Iris pigment epithelial cell (primary cell): ENCODE measurements around the gene CHD2.
A peak's percentile ranks its signal among the peaks of the same experiment; 100 is the strongest.

Experiments used
- DNase-seq: peaks from one replicate; pipeline ENCODE4 v3.0.0-alpha.2; 2011; ENCODE audit warnings: low read depth

Gene CHD2

GRCh38 chr15:92932946-92933649, 33.0 kb downstream of the CHD2 start:
- no peak for DNase-seq

- no peak for DNase-seq
Observed at GRCh38 chr15:92933831-92934230, 33.7 kb downstream of the CHD2 start.

GRCh38 chr15:92934716-92935115, 34.6 kb downstream of the CHD2 start:
- DNase-seq: no peak

- DNase-seq: no peak
Observed at GRCh38 chr15:92936138-92936537, 36.0 kb downstream of the CHD2 start.

GRCh38 chr15:92936693-92937092, 36.6 kb downstream of the CHD2 start:
- no peak for DNase-seq

GRCh38 chr15:92937901-92938300, 37.8 kb downstream of the CHD2 start:
- no peak for DNase-seq

- DNase-seq: no peak
Observed at GRCh38 chr15:92938387-92938786, 38.3 kb downstream of the CHD2 start.

GRCh38 chr15:92941668-92942067, 41.5 kb downstream of the CHD2 start:
- no peak for DNase-seq

GRCh38 chr15:92942706-92943105, 42.6 kb downstream of the CHD2 start:
- no peak for DNase-seq

- DNase-seq: no peak
Observed at GRCh38 chr15:92943581-92943980, 43.5 kb downstream of the CHD2 start.

GRCh38 chr15:92944946-92945521, 44.9 kb downstream of the CHD2 start:
- DNase-seq: no peak

- no peak for DNase-seq
Observed at GRCh38 chr15:92947071-92947730, 47.1 kb downstream of the CHD2 start.

GRCh38 chr15:92949604-92950249, 49.6 kb downstream of the CHD2 start:
- no peak for DNase-seq

GRCh38 chr15:92951800-92952457, 51.8 kb downstream of the CHD2 start:
- DNase-seq: no peak

- no peak for DNase-seq
Observed at GRCh38 chr15:92952458-92952850, 52.3 kb downstream of the CHD2 start.

- DNase-seq: no peak
Observed at GRCh38 chr15:92953566-92953965, 53.4 kb downstream of the CHD2 start.

GRCh38 chr15:92954002-92954401, 53.9 kb downstream of the CHD2 start:
- no peak for DNase-seq

GRCh38 chr15:92954578-92954977, 54.5 kb downstream of the CHD2 start:
- peak; percentile 30 for DNase-seq

- DNase-seq: no peak
Observed at GRCh38 chr15:92955706-92956105, 55.6 kb downstream of the CHD2 start.

- peak; percentile 81 for DNase-seq
Observed at GRCh38 chr15:92958105-92958504, 58.0 kb downstream of the CHD2 start.

- no peak for DNase-seq
Observed at GRCh38 chr15:92959219-92959618, 59.1 kb downstream of the CHD2 start.

- DNase-seq: no peak
Observed at GRCh38 chr15:92960996-92961681, 61.0 kb downstream of the CHD2 start.
